PC-3 (cell line): ENCODE data around the gene SELENOI.

Experiments used
- CTCF ChIP-seq: fragments of 300-600 bp; sonication (generic); conservative IDR thresholded peaks from 2 replicates; pipeline ENCODE4 v1.5.1; 2017; ENCODE audit warnings: antibody characterized with exemption, low read depth, mild to moderate bottlenecking, low read length
- EZH2 ChIP-seq: fragments of 300-600 bp; sonication (generic); IDR thresholded peaks from one replicate; pipeline ENCODE4 v1.6.1; 2017; ENCODE audit warnings: antibody characterized with exemption, mild to moderate bottlenecking, low read length; ENCODE audit not compliant: unreplicated experiment
- EZH2phosphoT487 ChIP-seq: fragments of 300-600 bp; sonication (generic); IDR thresholded peaks from 2 replicates; pipeline ENCODE4 v1.6.1; 2018; ENCODE audit warnings: mild to moderate bottlenecking, antibody characterized with exemption, low read length, borderline replicate concordance

GRCh38 chr2:26380281-26380680, 34.3 kb downstream of the SELENOI start:
- TF ChIP-seq EZH2phosphoT487 (no peak), CTCF (no peak), EZH2 (no peak)
